H9 (cell line): Measurements from ENCODE around the gene SHANK1. TPM values are rescaled to one million over a fixed set of nuclear protein-coding genes. Genes with fewer than 3 reads are reported as not detected.

ENCODE experiments used
- DNase-seq: peaks from one replicate; pipeline ENCODE4 v3.0.0-alpha.2; 2017
- H2AFZ ChIP-seq: one replicate; pipeline ENCODE4 v1.6.1; 2013; ENCODE audit warnings: mild to moderate bottlenecking, low read length, control low read depth, moderate library complexity
- H2AK5ac ChIP-seq: 2 replicates; pipeline ENCODE4 v1.6.1; 2013; ENCODE audit warnings: low read length, control low read depth, mixed read lengths; ENCODE audit not compliant: insufficient read length
- H2BK120ac ChIP-seq: one replicate; pipeline ENCODE4 v1.6.1; 2013; ENCODE audit warnings: low read depth, mild to moderate bottlenecking, low read length, control low read depth, inconsistent platforms; ENCODE audit not compliant: poor library complexity, severe bottlenecking
- H2BK12ac ChIP-seq: 2 replicates; pipeline ENCODE4 v1.6.1; 2013; ENCODE audit warnings: low read length, control low read depth, mixed read lengths, low read depth; ENCODE audit not compliant: insufficient read length
- H2BK15ac ChIP-seq: 2 replicates; pipeline ENCODE4 v1.6.1; 2013; ENCODE audit warnings: low read depth, low read length, control low read depth
- H2BK20ac ChIP-seq: one replicate; pipeline ENCODE4 v1.6.1; 2013; ENCODE audit warnings: low read depth, mild to moderate bottlenecking, low read length, control low read depth, inconsistent platforms; ENCODE audit not compliant: poor library complexity, severe bottlenecking
- H2BK5ac ChIP-seq: 2 replicates; pipeline ENCODE4 v1.6.1; 2013; ENCODE audit warnings: low read length, control low read depth, mixed read lengths; ENCODE audit not compliant: insufficient read length
- H3K14ac ChIP-seq: 2 replicates; pipeline ENCODE4 v1.6.1; 2013; ENCODE audit warnings: low read length, control low read depth; ENCODE audit not compliant: insufficient read depth
- H3K18ac ChIP-seq: 2 replicates; pipeline ENCODE4 v1.6.1; 2013; ENCODE audit warnings: low read depth, mild to moderate bottlenecking, mixed read lengths, low read length, control low read depth; ENCODE audit not compliant: insufficient read length
- H3K23ac ChIP-seq: 2 replicates; pipeline ENCODE4 v1.6.1; 2013; ENCODE audit warnings: low read length, control low read depth, mixed read lengths, low read depth; ENCODE audit not compliant: insufficient read length
- H3K23me2 ChIP-seq: 2 replicates; pipeline ENCODE4 v1.6.1; 2013; ENCODE audit warnings: low read depth, mild to moderate bottlenecking, mixed read lengths, low read length, control low read depth; ENCODE audit not compliant: insufficient read length, poor library complexity, severe bottlenecking
- H3K27ac ChIP-seq: 2 replicates; pipeline ENCODE4 v1.5.1; 2013; ENCODE audit warnings: low read length, control low read depth, mixed read lengths, low read depth; ENCODE audit not compliant: insufficient read length
- H3K27me3 ChIP-seq: 2 replicates; pipeline ENCODE4 v1.6.1; 2013; ENCODE audit warnings: low read length, control low read depth, inconsistent platforms; ENCODE audit not compliant: insufficient read depth
- H3K4ac ChIP-seq: 2 replicates; pipeline ENCODE4 v1.6.1; 2013; ENCODE audit warnings: low read depth, mild to moderate bottlenecking, control low read depth, inconsistent platforms, low read length, moderate library complexity
- H3K4me1 ChIP-seq: 2 replicates; pipeline ENCODE4 v1.6.1; 2013; ENCODE audit warnings: low read length, control low read depth, inconsistent platforms; ENCODE audit not compliant: insufficient read depth
- H3K4me2 ChIP-seq: 2 replicates; pipeline ENCODE4 v1.6.1; 2013; ENCODE audit warnings: low read length, control low read depth, mixed read lengths; ENCODE audit not compliant: insufficient read length, insufficient read depth
- H3K56ac ChIP-seq: 2 replicates; pipeline ENCODE4 v1.6.1; 2013; ENCODE audit warnings: low read depth, mild to moderate bottlenecking, mixed read lengths, low read length, control low read depth; ENCODE audit not compliant: insufficient read length
- H3K79me1 ChIP-seq: 2 replicates; pipeline ENCODE4 v1.6.1; 2013; ENCODE audit warnings: low read depth, mild to moderate bottlenecking, moderate library complexity, low read length, control low read depth, inconsistent platforms; ENCODE audit not compliant: insufficient read depth, poor library complexity, severe bottlenecking
- H3K79me2 ChIP-seq: 2 replicates; pipeline ENCODE4 v1.6.1; 2013; ENCODE audit warnings: low read length, control low read depth, inconsistent platforms; ENCODE audit not compliant: insufficient read depth
- H3K9ac ChIP-seq: 2 replicates; pipeline ENCODE4 v1.6.1; 2013; ENCODE audit warnings: low read length, control low read depth, mixed read lengths; ENCODE audit not compliant: insufficient read length; ENCODE audit errors: extremely low read depth
- H3K9me3 ChIP-seq: one replicate; pipeline ENCODE4 v1.6.1; 2013; ENCODE audit warnings: low read depth, low read length, inconsistent platforms; ENCODE audit not compliant: control insufficient read depth
- H3T11ph ChIP-seq: one replicate; pipeline ENCODE4 v1.6.1; 2013; ENCODE audit warnings: mild to moderate bottlenecking, low read length, control low read depth, inconsistent platforms
- H4K20me1 ChIP-seq: one replicate; pipeline ENCODE4 v1.6.1; 2013; ENCODE audit not compliant: control insufficient read depth, insufficient read length, insufficient read depth
- H4K5ac ChIP-seq: 2 replicates; pipeline ENCODE4 v1.6.1; 2013; ENCODE audit warnings: low read depth, mild to moderate bottlenecking, mixed read lengths, low read length, control low read depth; ENCODE audit not compliant: insufficient read length
- H4K8ac ChIP-seq: replicated peaks from 2 replicates; pipeline ENCODE4 v1.6.1; 2013; ENCODE audit warnings: low read length, control low read depth, mixed read lengths, low read depth; ENCODE audit not compliant: insufficient read length
- H4K91ac ChIP-seq: 2 replicates; pipeline ENCODE4 v1.6.1; 2013; ENCODE audit warnings: low read depth, mild to moderate bottlenecking, moderate library complexity, mixed read lengths, low read length, control low read depth; ENCODE audit not compliant: insufficient read length
- H3K27ac Mint-ChIP-seq, 3 experiments: 2 replicates in 2 of 3; 3 replicates in 1 of 3; pipeline ENCODE4 v1.8.0; 2020 to 2021; ENCODE audit warnings: mixed read lengths in 3 of 3, mild to moderate bottlenecking in 1 of 3, moderate library complexity in 1 of 3
- H3K27me3 Mint-ChIP-seq: 2 replicates; pipeline ENCODE4 v1.8.0; 2021; ENCODE audit warnings: low read depth, mild to moderate bottlenecking, moderate library complexity, mixed read lengths
- H3K36me3 Mint-ChIP-seq, 3 experiments: 2 replicates in 2 of 3; 3 replicates in 1 of 3; pipeline ENCODE4 v1.8.0; 2020 to 2021; ENCODE audit warnings: low read depth in 3 of 3, mixed read lengths in 3 of 3; ENCODE audit not compliant: insufficient read depth in 1 of 3
- H3K4me1 Mint-ChIP-seq, 2 experiments: 2 replicates each; pipeline ENCODE4 v1.8.0; 2020; ENCODE audit warnings: mixed read lengths in 2 of 2
- H3K4me3 Mint-ChIP-seq, 2 experiments: 2 replicates in 1 of 2; 3 replicates in 1 of 2; pipeline ENCODE4 v1.8.0; 2020 to 2021; ENCODE audit warnings: mild to moderate bottlenecking in 2 of 2, mixed read lengths in 2 of 2, moderate library complexity in 1 of 2
- H3K9me3 Mint-ChIP-seq, 2 experiments: 2 replicates in 1 of 2; 3 replicates in 1 of 2; pipeline ENCODE4 v1.8.0; 2020; ENCODE audit warnings: mild to moderate bottlenecking in 2 of 2, mixed read lengths in 2 of 2, moderate library complexity in 1 of 2
- WGBS: extraction: QIAGEN DNeasy Blood & Tissue Kit; methylation state at CpG from one replicate; pipeline ENCODE4 v1.1.7; 2013; ENCODE audit warnings: missing lambda C conversion rate, low lambda C conversion rate, mixed read lengths; ENCODE audit not compliant: insufficient read length; ENCODE audit errors: extremely low coverage; 5-methylcytosine and 5-hydroxymethylcytosine counted together
- total RNA-seq: library from RNA; stranded (reverse); gene quantifications from 2 replicates; pipeline ENCODE4 v1.2.1, GENCODE V29; 2021
- TF ChIP-seq, protein P1 (sequence below): fragments of 200-600 bp; sonication (generic); conservative IDR thresholded peaks from 3 replicates; pipeline ENCODE4 v1.8.0; 2021; ENCODE audit warnings: antibody characterized with exemption, mild to moderate bottlenecking

Gene SHANK1
- total RNA-seq, 1 experiment from 2014 or later = 1.7 TPM

- no peak overlapping the region for H3K4me3 Mint-ChIP-seq
- no peak overlapping the region for H4K91ac ChIP-seq
- H3K18ac ChIP-seq = no peak overlapping the region
- no CpG with 5 or more reads among the region's 10 CpGs for WGBS
- H3K23ac ChIP-seq = no peak overlapping the region
- H3K4ac ChIP-seq = no peak overlapping the region
- H3K4me1 ChIP-seq = no peaks in the 10 kb centered on the region
- H3K9ac ChIP-seq = no peak overlapping the region
- peaks cover 2% of the 10 kb centered on the region in 2 experiments; a peak in 2 of 4 replicates for H3K4me1 Mint-ChIP-seq
- no peak overlapping the region for H2BK5ac ChIP-seq
- H3T11ph ChIP-seq = no peak overlapping the region
- no peaks in the 10 kb centered on the region for H3K79me1 ChIP-seq
- no peaks in the 10 kb centered on the region for H3K36me3 Mint-ChIP-seq
- no peak overlapping the region for H3K56ac ChIP-seq
- TF ChIP-seq, protein P1, sequence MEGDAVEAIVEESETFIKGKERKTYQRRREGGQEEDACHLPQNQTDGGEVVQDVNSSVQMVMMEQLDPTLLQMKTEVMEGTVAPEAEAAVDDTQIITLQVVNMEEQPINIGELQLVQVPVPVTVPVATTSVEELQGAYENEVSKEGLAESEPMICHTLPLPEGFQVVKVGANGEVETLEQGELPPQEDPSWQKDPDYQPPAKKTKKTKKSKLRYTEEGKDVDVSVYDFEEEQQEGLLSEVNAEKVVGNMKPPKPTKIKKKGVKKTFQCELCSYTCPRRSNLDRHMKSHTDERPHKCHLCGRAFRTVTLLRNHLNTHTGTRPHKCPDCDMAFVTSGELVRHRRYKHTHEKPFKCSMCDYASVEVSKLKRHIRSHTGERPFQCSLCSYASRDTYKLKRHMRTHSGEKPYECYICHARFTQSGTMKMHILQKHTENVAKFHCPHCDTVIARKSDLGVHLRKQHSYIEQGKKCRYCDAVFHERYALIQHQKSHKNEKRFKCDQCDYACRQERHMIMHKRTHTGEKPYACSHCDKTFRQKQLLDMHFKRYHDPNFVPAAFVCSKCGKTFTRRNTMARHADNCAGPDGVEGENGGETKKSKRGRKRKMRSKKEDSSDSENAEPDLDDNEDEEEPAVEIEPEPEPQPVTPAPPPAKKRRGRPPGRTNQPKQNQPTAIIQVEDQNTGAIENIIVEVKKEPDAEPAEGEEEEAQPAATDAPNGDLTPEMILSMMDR = no peak
- H3K27ac Mint-ChIP-seq = no peak overlapping the region
- H2AK5ac ChIP-seq = no peak overlapping the region
- no peak overlapping the region for H2BK120ac ChIP-seq
- DNase-seq = no peak
- no peak overlapping the region for H3K4me2 ChIP-seq
- H2BK20ac ChIP-seq = no peak overlapping the region
- peaks cover 15% of the 10 kb centered on the region for H3K27me3 Mint-ChIP-seq
- no peaks in the 10 kb centered on the region for H3K23me2 ChIP-seq
- no peak overlapping the region for H4K8ac ChIP-seq
- no peak overlapping the region for H2AFZ ChIP-seq
- H2BK15ac ChIP-seq = no peak overlapping the region
- no peaks in the 10 kb centered on the region for H4K20me1 ChIP-seq
- no peaks in the 10 kb centered on the region; a peak in 1 of 5 replicates for H3K9me3 Mint-ChIP-seq
- no peak overlapping the region for H3K14ac ChIP-seq
- no peak overlapping the region for H2BK12ac ChIP-seq
- no peaks in the 10 kb centered on the region for H3K79me2 ChIP-seq
- H3K27me3 ChIP-seq = no peaks in the 10 kb centered on the region
- H4K5ac ChIP-seq = no peak overlapping the region
- no peak overlapping the region for H3K27ac ChIP-seq
- H3K9me3 ChIP-seq = no peaks in the 10 kb centered on the region
Observed at GRCh38 chr19:50745221-50745620, 25.6 kb upstream of the SHANK1 start.
